ENCODE data around the gene CCDC172. TPM values are rescaled to one million over a fixed set of nuclear protein-coding genes. Genes with fewer than 3 reads are reported as not detected.

The CCDC172 gene
- total RNA-seq, 1 donor from 2014 or later, result not detected

DNA sequence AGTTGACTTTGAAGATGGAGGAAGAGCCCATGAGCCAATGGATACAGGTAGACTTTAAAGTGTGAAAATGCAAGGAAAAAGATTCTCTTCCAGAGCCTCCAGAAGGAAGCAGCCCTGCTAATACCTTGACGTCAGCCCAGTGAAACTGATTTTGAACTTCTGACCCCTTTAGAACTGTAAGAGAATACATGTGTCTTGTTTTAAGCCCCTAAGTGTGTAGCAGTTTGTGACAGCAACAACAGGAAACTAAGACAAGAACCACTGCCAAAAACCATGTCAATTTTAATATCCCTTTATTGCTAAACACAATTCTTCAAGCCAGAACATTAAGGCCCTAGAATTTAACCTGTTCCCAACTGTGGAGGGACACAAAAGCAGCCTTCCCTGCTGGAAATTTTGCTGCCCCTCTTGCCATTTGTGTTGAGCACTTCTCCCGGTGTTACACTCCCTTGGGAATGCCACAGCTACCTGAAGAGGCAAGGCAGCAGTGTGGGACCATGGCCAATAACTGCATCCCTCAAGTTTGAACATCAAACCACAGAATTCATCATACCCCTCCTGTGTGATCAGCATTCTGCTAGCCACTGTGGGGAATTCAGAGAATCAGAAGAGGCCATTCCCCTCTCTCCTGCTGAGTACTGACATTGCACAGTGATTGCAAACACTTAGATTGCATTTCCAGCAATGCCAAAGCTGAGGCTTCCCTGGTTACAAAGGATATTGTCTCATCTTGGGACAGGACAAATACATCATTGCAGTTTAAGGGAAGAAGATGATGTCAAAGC is 12.3 kb upstream of the CCDC172 start:
- Histone ChIP-seq H3K27me3 (no peaks in the 10 kb centered on the region), H3K27ac (no peak overlapping the region), H3K9me3 (no peaks in the 10 kb centered on the region), H3K4me3 (no peak overlapping the region), H3K4me1 (no peaks in the 10 kb centered on the region), H3K36me3 (no peaks in the 10 kb centered on the region)
- no peak for DNase-seq (ENCODE audit: extremely low spot score in 2 of 2)
- intact Hi-C loops (cut with DNase I), result no loop called here
- TF ChIP-seq, protein P1, sequence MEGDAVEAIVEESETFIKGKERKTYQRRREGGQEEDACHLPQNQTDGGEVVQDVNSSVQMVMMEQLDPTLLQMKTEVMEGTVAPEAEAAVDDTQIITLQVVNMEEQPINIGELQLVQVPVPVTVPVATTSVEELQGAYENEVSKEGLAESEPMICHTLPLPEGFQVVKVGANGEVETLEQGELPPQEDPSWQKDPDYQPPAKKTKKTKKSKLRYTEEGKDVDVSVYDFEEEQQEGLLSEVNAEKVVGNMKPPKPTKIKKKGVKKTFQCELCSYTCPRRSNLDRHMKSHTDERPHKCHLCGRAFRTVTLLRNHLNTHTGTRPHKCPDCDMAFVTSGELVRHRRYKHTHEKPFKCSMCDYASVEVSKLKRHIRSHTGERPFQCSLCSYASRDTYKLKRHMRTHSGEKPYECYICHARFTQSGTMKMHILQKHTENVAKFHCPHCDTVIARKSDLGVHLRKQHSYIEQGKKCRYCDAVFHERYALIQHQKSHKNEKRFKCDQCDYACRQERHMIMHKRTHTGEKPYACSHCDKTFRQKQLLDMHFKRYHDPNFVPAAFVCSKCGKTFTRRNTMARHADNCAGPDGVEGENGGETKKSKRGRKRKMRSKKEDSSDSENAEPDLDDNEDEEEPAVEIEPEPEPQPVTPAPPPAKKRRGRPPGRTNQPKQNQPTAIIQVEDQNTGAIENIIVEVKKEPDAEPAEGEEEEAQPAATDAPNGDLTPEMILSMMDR (IDR thresholded peaks at IDR 0.05), result no peak
- TF ChIP-seq POLR2A (IDR thresholded peaks at IDR 0.05), result no peak
- no peak for TF ChIP-seq POLR2AphosphoS5 (IDR thresholded peaks at IDR 0.05; ENCODE audit: insufficient read depth in 1 of 2, low read depth in 1 of 2)

DNA sequence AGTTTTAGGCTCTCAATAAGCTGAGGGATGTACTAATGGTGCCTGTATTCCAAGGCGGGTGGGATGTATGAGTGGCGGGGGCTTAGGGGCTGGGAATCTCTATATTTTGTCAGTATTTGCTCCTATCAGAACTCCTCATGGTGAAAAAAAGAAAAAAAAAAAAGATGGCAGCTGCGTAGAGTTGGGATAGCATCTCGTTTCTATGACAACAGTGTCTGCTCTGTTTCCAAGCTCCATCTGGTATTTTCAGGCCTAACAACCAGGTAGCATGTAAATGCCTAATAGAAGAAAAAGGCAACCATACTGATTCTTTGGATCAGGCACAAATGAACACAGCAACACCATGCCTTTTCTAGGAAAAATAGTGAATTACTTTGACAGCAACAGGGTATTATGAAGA is 11.7 kb upstream of the CCDC172 start:
- Histone ChIP-seq H3K4me1 (no peaks in the 10 kb centered on the region), H3K27ac (no peak overlapping the region), H3K9me3 (no peaks in the 10 kb centered on the region), H3K27me3 (no peaks in the 10 kb centered on the region), H3K4me3 (no peak overlapping the region), H3K36me3 (no peaks in the 10 kb centered on the region)
- DNase-seq (ENCODE audit: extremely low spot score in 2 of 2), result no peak
- intact Hi-C loops (cut with DNase I), result no loop called here
- TF ChIP-seq, protein P1 (IDR thresholded peaks at IDR 0.05), result no peak
- no peak for TF ChIP-seq POLR2A (IDR thresholded peaks at IDR 0.05)
- no peak for TF ChIP-seq POLR2AphosphoS5 (IDR thresholded peaks at IDR 0.05; ENCODE audit: insufficient read depth in 1 of 2, low read depth in 1 of 2)

DNA sequence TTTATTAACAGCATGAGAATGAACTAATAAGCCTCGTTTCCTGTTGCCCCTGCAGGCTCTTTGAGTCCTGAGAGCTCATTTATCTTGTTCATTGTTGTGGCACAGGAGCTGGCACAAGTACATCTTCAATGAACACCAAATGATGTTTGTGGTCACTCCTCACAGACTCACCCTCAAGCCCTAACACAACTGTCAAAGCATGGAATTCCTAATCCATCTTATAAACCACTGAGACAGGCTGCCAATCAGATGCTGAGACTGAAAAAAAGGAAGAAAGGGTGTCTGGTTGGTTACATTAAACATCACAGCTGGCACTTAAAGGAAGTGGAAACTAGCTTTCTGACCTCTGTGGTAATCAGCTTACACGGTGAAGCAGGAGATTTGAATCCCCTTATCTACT is 7.7 kb upstream of the CCDC172 start:
- intact Hi-C loops (cut with DNase I), result loop anchor here (5.0 kb wide), 1 partner anchor 951 kb away; no protein-coding TSS in a partner anchor
- H3K4me1 ChIP-seq, result no peaks in the 10 kb centered on the region
- TF ChIP-seq POLR2AphosphoS5 (IDR thresholded peaks at IDR 0.05; ENCODE audit: insufficient read depth in 1 of 2, low read depth in 1 of 2), result no peak
- TF ChIP-seq POLR2A (IDR thresholded peaks at IDR 0.05), result no peak
- TF ChIP-seq, protein P1 (IDR thresholded peaks at IDR 0.05), result no peak

DNA sequence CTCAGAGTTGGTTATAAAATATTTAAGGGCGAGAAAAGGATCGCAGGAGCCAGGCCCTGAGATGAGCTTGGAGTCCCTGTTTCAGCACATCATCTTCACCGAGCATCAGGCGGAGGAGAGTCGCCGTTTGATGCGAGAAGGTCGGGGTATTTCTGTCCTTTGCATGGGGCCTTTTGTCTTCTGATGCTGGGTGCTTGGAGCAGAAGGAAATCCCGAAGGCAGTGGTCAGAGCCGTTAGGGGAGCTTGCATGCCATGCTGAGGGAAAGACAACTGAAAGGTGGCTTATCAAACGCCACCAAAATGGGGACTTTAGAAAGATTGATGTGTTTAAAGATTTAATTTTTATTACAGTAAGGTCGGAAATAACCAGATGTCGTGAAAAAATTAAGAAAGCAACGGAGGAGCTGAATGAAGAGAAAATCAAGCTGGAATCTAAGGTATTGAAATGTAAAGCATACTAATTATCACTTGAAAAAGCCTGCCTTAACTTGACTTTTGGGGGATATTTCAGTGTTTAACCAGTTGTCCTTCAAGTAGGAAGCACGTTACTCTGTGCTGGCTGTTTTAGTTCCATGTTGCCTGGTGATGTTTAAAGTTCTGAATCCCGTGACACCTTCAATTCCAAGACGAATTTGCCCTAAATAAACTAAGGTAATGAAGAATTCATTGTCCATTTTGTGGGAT is 845 bp downstream of the CCDC172 start:
- TF ChIP-seq POLR2AphosphoS5 (IDR thresholded peaks at IDR 0.05; ENCODE audit: insufficient read depth in 1 of 2, low read depth in 1 of 2) (no peak), POLR2A (IDR thresholded peaks at IDR 0.05) (no peak)
- TF ChIP-seq, protein P1 (IDR thresholded peaks at IDR 0.05), result no peak
- intact Hi-C loops (cut with DNase I), result no loop called here
- no peak for DNase-seq (ENCODE audit: extremely low spot score in 2 of 2)
- no peaks in the 10 kb centered on the region for H3K36me3 ChIP-seq
- no peaks in the 10 kb centered on the region for H3K9me3 ChIP-seq
- H3K27me3 ChIP-seq, result no peaks in the 10 kb centered on the region
- no peaks in the 10 kb centered on the region for H3K4me1 ChIP-seq
- H3K4me3 ChIP-seq, result no peak overlapping the region
- no peak overlapping the region for H3K27ac ChIP-seq

More for the DNA sequence above, 7.7 kb upstream of the CCDC172 start:
- no peaks in the 10 kb centered on the region for H3K9me3 ChIP-seq
- H3K27me3 ChIP-seq, result no peaks in the 10 kb centered on the region
- H3K27ac ChIP-seq, result no peak overlapping the region
- DNase-seq (ENCODE audit: extremely low spot score in 2 of 2), result no peak
- H3K4me3 ChIP-seq, result no peak overlapping the region
- H3K36me3 ChIP-seq, result no peaks in the 10 kb centered on the region

DNA sequence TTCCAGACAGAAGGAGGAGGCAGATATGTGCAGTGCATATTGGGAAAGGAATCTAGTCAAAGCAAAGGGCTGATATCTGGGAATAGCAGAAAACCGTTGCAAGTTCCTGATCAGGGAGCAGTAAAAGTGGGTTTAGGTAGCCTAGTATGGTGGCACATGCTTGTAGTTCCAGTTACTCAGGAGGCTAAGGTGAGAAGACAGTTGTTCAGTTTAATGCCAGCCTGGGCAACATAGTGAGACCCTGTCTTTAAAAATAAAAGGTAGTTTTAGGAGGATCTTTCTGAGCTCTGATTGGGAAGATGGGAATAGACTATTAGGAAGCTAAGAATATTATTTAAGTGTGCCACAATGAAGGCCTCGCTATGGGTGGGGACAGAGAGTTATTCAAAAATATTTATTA is 1.7 kb downstream of the CCDC172 start:
- DNase-seq (ENCODE audit: extremely low spot score in 2 of 2), result no peak
- intact Hi-C loops (cut with DNase I), result no loop called here

More for the DNA sequence above, 1.7 kb downstream of the CCDC172 start:
- H3K27ac ChIP-seq, result no peak overlapping the region
- no peaks in the 10 kb centered on the region for H3K27me3 ChIP-seq
- H3K4me3 ChIP-seq, result no peak overlapping the region
- H3K9me3 ChIP-seq, result no peaks in the 10 kb centered on the region
- TF ChIP-seq POLR2A (IDR thresholded peaks at IDR 0.05), result no peak
- H3K36me3 ChIP-seq, result no peaks in the 10 kb centered on the region
- H3K4me1 ChIP-seq, result no peaks in the 10 kb centered on the region
